Keratinocyte (primary cell): ENCODE measurements around the gene TP53INP2. TPM values are rescaled to one million over a fixed set of nuclear protein-coding genes. Genes with fewer than 3 reads are reported as not detected.

Experiments used
- DNase-seq: peaks from one replicate; pipeline ENCODE4 v3.0.0-alpha.2; 2011; ENCODE audit warnings: low read depth, missing footprints, low spot score
- FAIRE-seq: peaks from 2 replicates; lab custom pipeline; 2011; peaks lifted over from hg19 to GRCh38; lab: Jason Lieb, UNC
- H2AFZ ChIP-seq: 2 replicates; pipeline ENCODE4 v1.6.0; 2012; ENCODE audit warnings: low read length, control low read depth, inconsistent platforms; ENCODE audit not compliant: control insufficient read depth
- H3K27ac ChIP-seq: 2 replicates; pipeline ENCODE4 v1.5.1; 2011; ENCODE audit warnings: low read length; ENCODE audit not compliant: control insufficient read depth, insufficient read depth
- H3K27me3 ChIP-seq: 3 replicates; pipeline ENCODE4 v1.6.0; 2011; ENCODE audit warnings: low read length; ENCODE audit not compliant: control insufficient read depth, insufficient read depth; ENCODE audit errors: extremely low read depth
- H3K36me3 ChIP-seq, 2 experiments: 2 replicates in 1 of 2; 3 replicates in 1 of 2; pipeline ENCODE4 v1.5.1; 2011; ENCODE audit warnings: low read length in 2 of 2, mild to moderate bottlenecking in 1 of 2; ENCODE audit not compliant: control insufficient read depth in 2 of 2, insufficient read depth in 2 of 2; ENCODE audit errors: extremely low read depth in 1 of 2
- H3K4me1 ChIP-seq: 3 replicates; pipeline ENCODE4 v1.5.1; 2011; ENCODE audit warnings: low read length; ENCODE audit not compliant: control insufficient read depth, insufficient read depth; ENCODE audit errors: extremely low read depth
- H3K4me2 ChIP-seq: 3 replicates; pipeline ENCODE4 v1.6.0; 2011; ENCODE audit warnings: low read depth, low read length; ENCODE audit not compliant: control insufficient read depth, insufficient read depth; ENCODE audit errors: extremely low read depth
- H3K4me3 ChIP-seq, 3 experiments: fragments of 200-600 bp in 1 of 3; sonication (generic) in 1 of 3; 2 replicates in 2 of 3; 3 replicates in 1 of 3; pipeline ENCODE4 v1.5.1; 2011 to 2016; ENCODE audit warnings: low read length in 3 of 3, mild to moderate bottlenecking in 3 of 3, control low read depth in 2 of 3, inconsistent platforms in 1 of 3, low read depth in 1 of 3, mixed read lengths in 1 of 3, mixed run types in 1 of 3, moderate library complexity in 1 of 3; ENCODE audit not compliant: control insufficient read depth in 2 of 3, insufficient read depth in 2 of 3; ENCODE audit errors: extremely low read depth in 1 of 3
- H3K79me2 ChIP-seq: 2 replicates; pipeline ENCODE4 v1.6.0; 2012; ENCODE audit warnings: low read length; ENCODE audit not compliant: control insufficient read depth, insufficient read depth
- H3K9ac ChIP-seq: 3 replicates; pipeline ENCODE4 v1.6.0; 2011; ENCODE audit warnings: low read length; ENCODE audit not compliant: control insufficient read depth, insufficient read depth; ENCODE audit errors: extremely low read depth
- H3K9me1 ChIP-seq: 3 replicates; pipeline ENCODE4 v1.6.0; 2011; ENCODE audit warnings: low read length; ENCODE audit not compliant: control insufficient read depth, insufficient read depth; ENCODE audit errors: extremely low read depth
- H3K9me3 ChIP-seq: 2 replicates; pipeline ENCODE4 v1.5.1; 2012; ENCODE audit warnings: low read depth, low read length; ENCODE audit not compliant: control insufficient read depth
- H4K20me1 ChIP-seq: 3 replicates; pipeline ENCODE4 v1.6.0; 2011; ENCODE audit warnings: low read length; ENCODE audit not compliant: control insufficient read depth, insufficient read depth; ENCODE audit errors: extremely low read depth
- CTCF ChIP-seq, 3 experiments: IDR thresholded peaks in 1 of 3; conservative IDR thresholded peaks in 1 of 3; optimal IDR thresholded peaks in 1 of 3; 2 replicates in 2 of 3; 3 replicates in 1 of 3; pipeline versions ENCODE3 to v1.5.1; 2011; ENCODE audit warnings: low read length in 3 of 3, mild to moderate bottlenecking in 3 of 3, moderate library complexity in 2 of 3, control low read depth in 1 of 3, inconsistent platforms in 1 of 3; ENCODE audit not compliant: insufficient read depth in 2 of 3; ENCODE audit errors: extremely low read depth in 1 of 3
- EZH2 ChIP-seq: IDR thresholded peaks from one replicate; pipeline ENCODE4 v1.6.1; 2012; ENCODE audit warnings: inconsistent platforms, mild to moderate bottlenecking, low read length, moderate library complexity
- dilution Hi-C: fragments of 300-500 bp; cut with MboI; formaldehyde crosslinking; loops from one replicate; pipeline ENCODE4 v1.7.0; 2020; ENCODE audit warnings: low sequenced_read_pairs; ENCODE audit not compliant: extremely low pct_ligation_motif_present
- polyA plus RNA-seq, 5 experiments: library from polyadenylated mRNA; depleted of rRNA in 3 of 5; stranded (reverse) in 3 of 5; stranded (forward) in 1 of 5; unstranded in 1 of 5; fragments of >200 nt; gene quantifications; 1 replicate in 1 of 5; 2 replicates in 3 of 5; 3 replicates in 1 of 5; pipeline versions ENCODE4 v1.2.1 to v1.2.3, GENCODE V29; 2011 to 2012; ENCODE audit warnings: missing spikeins in 2 of 5, low read depth in 1 of 5, low replicate concordance in 1 of 5

The TP53INP2 gene
- polyA plus RNA-seq, 1 donor (not counting 4 experiments of a cell fraction or from before 2014, with no cell fraction given), result 1.0 TPM

GRCh38 chr20:34706302-34706875 lies 2.2 kb downstream of the TP53INP2 start:
- Histone ChIP-seq H3K4me3 (no peak overlapping the region), H3K9me3 (no peaks in the 10 kb centered on the region), H2AFZ (no peak overlapping the region), H3K9ac (no peak overlapping the region), H4K20me1 (no peaks in the 10 kb centered on the region), H3K9me1 (no peaks in the 10 kb centered on the region), H3K4me1 (peaks cover 29% of the 10 kb centered on the region), H3K4me2 (no peak overlapping the region), H3K36me3 (no peaks in the 10 kb centered on the region), H3K27me3 (peaks cover 4% of the 10 kb centered on the region), H3K79me2 (no peaks in the 10 kb centered on the region), H3K27ac (no peak overlapping the region)
- TF ChIP-seq EZH2, result no peak
- TF ChIP-seq CTCF (optimal IDR thresholded peaks at IDR 0.05 in 1 of 3, IDR thresholded peaks at IDR 0.05 in 1 of 3, conservative IDR thresholded peaks at IDR 0.05 in 1 of 3; ENCODE audit: extremely low read depth in 1 of 3, insufficient read depth in 2 of 3, low read length in 3 of 3), result no peak
- dilution Hi-C loops, result no loop called here
- FAIRE-seq (no peak), DNase-seq (no peak)

- no peak for DNase-seq
- dilution Hi-C loops, result no loop called here
- H3K36me3 ChIP-seq, result no peaks in the 10 kb centered on the region
- peaks cover 4% of the 10 kb centered on the region for H3K27me3 ChIP-seq
- H3K9me3 ChIP-seq, result no peaks in the 10 kb centered on the region
- no peaks in the 10 kb centered on the region for H3K79me2 ChIP-seq
- no peaks in the 10 kb centered on the region for H3K9me1 ChIP-seq
- H3K4me2 ChIP-seq, result no peak overlapping the region
- no peak for TF ChIP-seq CTCF (optimal IDR thresholded peaks at IDR 0.05 in 1 of 3, IDR thresholded peaks at IDR 0.05 in 1 of 3, conservative IDR thresholded peaks at IDR 0.05 in 1 of 3; ENCODE audit: extremely low read depth in 1 of 3, insufficient read depth in 2 of 3, low read length in 3 of 3)
- TF ChIP-seq EZH2, result no peak
- FAIRE-seq, result no peak
- H3K4me1 ChIP-seq, result peaks cover 29% of the 10 kb centered on the region
- H4K20me1 ChIP-seq, result peaks cover 3% of the 10 kb centered on the region
- H3K9ac ChIP-seq, result no peak overlapping the region
- H3K4me3 ChIP-seq, result no peak overlapping the region
- no peak overlapping the region for H2AFZ ChIP-seq
- no peak overlapping the region for H3K27ac ChIP-seq
Measured at GRCh38 chr20:34706912-34707784, 3.0 kb downstream of the TP53INP2 start.
